Skeletal muscle tissue (tissue), 4 donors: ENCODE measurements around the gene GGNBP2. TPM values are rescaled to one million over a fixed set of nuclear protein-coding genes. Genes with fewer than 3 reads are reported as not detected.
A peak's percentile ranks its signal among the peaks of the same experiment; 100 is the strongest.
"Not testable (repeated sequence)": the region's sequence is repeated elsewhere in the genome, so short reads cannot be mapped to it uniquely, and the experiment has no call there.

Experiments used
- H3K27ac ChIP-seq: one replicate; pipeline ENCODE4 v1.7.0; 2013; ENCODE audit warnings: mild to moderate bottlenecking, low read depth, low read length, inconsistent platforms
- H3K27me3 ChIP-seq, 3 donors: one replicate each; pipeline ENCODE4 v1.7.0; 2013; ENCODE audit warnings: low read length in 3 of 3; ENCODE audit not compliant: control insufficient read depth in 3 of 3, insufficient read depth in 3 of 3
- H3K36me3 ChIP-seq, 3 donors: one replicate each; pipeline ENCODE4 v1.7.0; 2013; ENCODE audit warnings: low read length in 3 of 3; ENCODE audit not compliant: control insufficient read depth in 3 of 3, insufficient read depth in 3 of 3
- H3K4me1 ChIP-seq, 3 donors: one replicate each; pipeline ENCODE4 v1.7.0; 2013; ENCODE audit warnings: low read length in 3 of 3, mild to moderate bottlenecking in 3 of 3; ENCODE audit not compliant: control insufficient read depth in 3 of 3, insufficient read depth in 3 of 3
- H3K4me3 ChIP-seq, 3 donors: one replicate each; pipeline ENCODE4 v1.7.0; 2013; ENCODE audit warnings: low read length in 3 of 3
- H3K9ac ChIP-seq, 3 donors: one replicate each; pipeline ENCODE4 v1.7.0; 2013; ENCODE audit warnings: low read length in 3 of 3, mild to moderate bottlenecking in 3 of 3, moderate library complexity in 2 of 3, low read depth in 1 of 3
- H3K9me3 ChIP-seq, 3 donors: one replicate each; pipeline ENCODE4 v1.7.0; 2013; ENCODE audit warnings: low read length in 3 of 3; ENCODE audit not compliant: control insufficient read depth in 3 of 3
- total RNA-seq: library from RNA; depleted of rRNA; stranded (reverse); fragments of >200 nt; gene quantifications from one replicate; pipeline ENCODE4 v1.2.3, GENCODE V29; 2014
- donor health status: Osteomylitis.

Gene GGNBP2
- total RNA-seq, 1 donor from 2014 or later: 44.9 TPM

- Histone ChIP-seq H3K27ac (no peak overlapping the region), H3K9ac (no peak overlapping the region), H3K4me3 (no peak overlapping the region), H3K27me3 (no peaks in the 10 kb centered on the region), H3K36me3 (peaks cover 63 to 71% (median 68%) of the 10 kb centered on the region in 3 donors), H3K9me3 (no peaks in the 10 kb centered on the region), H3K4me1 (no peaks in the 10 kb centered on the region)
Measured at GRCh38 chr17:36503456-36504155, 41.1 kb upstream of the GGNBP2 start.

- Histone ChIP-seq H3K4me3 (no peak overlapping the region), H3K9ac (no peak overlapping the region), H3K36me3 (peaks cover 65 to 67% (median 66%) of the 10 kb centered on the region in 3 donors), H3K27me3 (no peaks in the 10 kb centered on the region), H3K4me1 (no peaks in the 10 kb centered on the region), H3K9me3 (no peaks in the 10 kb centered on the region), H3K27ac (no peak overlapping the region)
Measured at GRCh38 chr17:36504156-36504545, 40.6 kb upstream of the GGNBP2 start.

- H3K4me1 ChIP-seq: no peaks in the 10 kb centered on the region
- no peaks in the 10 kb centered on the region for H3K27me3 ChIP-seq
- no peak overlapping the region for H3K4me3 ChIP-seq
- H3K27ac ChIP-seq: no peak overlapping the region
- no peaks in the 10 kb centered on the region for H3K9me3 ChIP-seq
- H3K36me3 ChIP-seq: peaks cover 66 to 74% (median 69%) of the 10 kb centered on the region in 3 donors
- no peak overlapping the region for H3K9ac ChIP-seq
Measured at GRCh38 chr17:36505171-36505570, 39.5 kb upstream of the GGNBP2 start.

GRCh38 chr17:36506249-36506826 lies 38.4 kb upstream of the GGNBP2 start:
- Histone ChIP-seq H3K9me3 (no peaks in the 10 kb centered on the region), H3K9ac (peak overlapping the region in 1 of 3 donors; percentile 11), H3K4me1 (no peaks in the 10 kb centered on the region), H3K27me3 (no peaks in the 10 kb centered on the region), H3K36me3 (peaks cover 67 to 72% (median 68%) of the 10 kb centered on the region in 3 donors), H3K27ac (no peak overlapping the region), H3K4me3 (no peak overlapping the region)

- Histone ChIP-seq H3K36me3 (peaks cover 66 to 74% (median 70%) of the 10 kb centered on the region in 3 donors), H3K4me3 (no peak overlapping the region), H3K9me3 (no peaks in the 10 kb centered on the region), H3K4me1 (no peaks in the 10 kb centered on the region), H3K9ac (no peak overlapping the region), H3K27me3 (no peaks in the 10 kb centered on the region), H3K27ac (no peak overlapping the region)
Measured at GRCh38 chr17:36506831-36507230, 37.9 kb upstream of the GGNBP2 start.

- H3K9me3 ChIP-seq: no peaks in the 10 kb centered on the region
- no peaks in the 10 kb centered on the region for H3K4me1 ChIP-seq
- H3K27me3 ChIP-seq: no peaks in the 10 kb centered on the region
- H3K4me3 ChIP-seq: no peak overlapping the region
- no peak overlapping the region for H3K9ac ChIP-seq
- H3K27ac ChIP-seq: no peak overlapping the region
- H3K36me3 ChIP-seq: peaks cover 66 to 74% (median 67%) of the 10 kb centered on the region in 3 donors
Measured at GRCh38 chr17:36507266-36507665, 37.5 kb upstream of the GGNBP2 start.

- H3K4me3 ChIP-seq, H3K27ac ChIP-seq: not testable (repeated sequence)
Measured at GRCh38 chr17:36508439-36508838, 36.3 kb upstream of the GGNBP2 start.

GRCh38 chr17:36509272-36509985 lies 35.3 kb upstream of the GGNBP2 start:
- no peak overlapping the region for H3K4me3 ChIP-seq
- no peaks in the 10 kb centered on the region for H3K4me1 ChIP-seq
- H3K27ac ChIP-seq: no peak overlapping the region
- H3K9me3 ChIP-seq: no peaks in the 10 kb centered on the region
- no peak overlapping the region for H3K9ac ChIP-seq
- no peaks in the 10 kb centered on the region for H3K27me3 ChIP-seq
- H3K36me3 ChIP-seq: peaks cover 55 to 69% (median 55%) of the 10 kb centered on the region in 3 donors

More at GRCh38 chr17:36508439-36508838, 36.3 kb upstream of the GGNBP2 start:
- H3K9ac ChIP-seq, H3K9me3 ChIP-seq, H3K4me1 ChIP-seq, H3K27me3 ChIP-seq: not testable (repeated sequence)
- H3K36me3 ChIP-seq: peaks cover 59 to 71% (median 64%) of the 10 kb centered on the region in 3 donors

- Histone ChIP-seq H3K36me3 (peaks cover 48 to 67% (median 56%) of the 10 kb centered on the region in 3 donors), H3K27me3 (no peaks in the 10 kb centered on the region), H3K4me1 (no peaks in the 10 kb centered on the region), H3K9me3 (no peaks in the 10 kb centered on the region), H3K4me3 (no peak overlapping the region), H3K27ac (no peak overlapping the region), H3K9ac (no peak overlapping the region)
Measured at GRCh38 chr17:36510636-36511035, 34.1 kb upstream of the GGNBP2 start.

GRCh38 chr17:36511216-36511615 lies 33.5 kb upstream of the GGNBP2 start:
- H3K9ac ChIP-seq: no peak overlapping the region
- H3K27me3 ChIP-seq: no peaks in the 10 kb centered on the region
- H3K36me3 ChIP-seq: peaks cover 42 to 67% (median 58%) of the 10 kb centered on the region in 3 donors

More at GRCh38 chr17:36511216-36511615, 33.5 kb upstream of the GGNBP2 start:
- H3K4me1 ChIP-seq: no peaks in the 10 kb centered on the region
- H3K9me3 ChIP-seq: no peaks in the 10 kb centered on the region
- H3K27ac ChIP-seq: no peak overlapping the region
- no peak overlapping the region for H3K4me3 ChIP-seq
